Loucy (cell line): ENCODE data around the gene SRC.

Experiments used
- EZH2phosphoT487 ChIP-seq: fragments of 200-600 bp; IDR thresholded peaks from 2 replicates; pipeline ENCODE4 v1.6.1; 2018; ENCODE audit warnings: antibody characterized with exemption, mild to moderate bottlenecking, moderate library complexity, borderline replicate concordance
- TF ChIP-seq, protein P1 (sequence below): fragments of 200-600 bp; sonication (generic); conservative IDR thresholded peaks from 2 replicates; pipeline ENCODE4 v1.5.1; 2014; ENCODE audit warnings: mild to moderate bottlenecking, antibody characterized with exemption, low read length

DNA sequence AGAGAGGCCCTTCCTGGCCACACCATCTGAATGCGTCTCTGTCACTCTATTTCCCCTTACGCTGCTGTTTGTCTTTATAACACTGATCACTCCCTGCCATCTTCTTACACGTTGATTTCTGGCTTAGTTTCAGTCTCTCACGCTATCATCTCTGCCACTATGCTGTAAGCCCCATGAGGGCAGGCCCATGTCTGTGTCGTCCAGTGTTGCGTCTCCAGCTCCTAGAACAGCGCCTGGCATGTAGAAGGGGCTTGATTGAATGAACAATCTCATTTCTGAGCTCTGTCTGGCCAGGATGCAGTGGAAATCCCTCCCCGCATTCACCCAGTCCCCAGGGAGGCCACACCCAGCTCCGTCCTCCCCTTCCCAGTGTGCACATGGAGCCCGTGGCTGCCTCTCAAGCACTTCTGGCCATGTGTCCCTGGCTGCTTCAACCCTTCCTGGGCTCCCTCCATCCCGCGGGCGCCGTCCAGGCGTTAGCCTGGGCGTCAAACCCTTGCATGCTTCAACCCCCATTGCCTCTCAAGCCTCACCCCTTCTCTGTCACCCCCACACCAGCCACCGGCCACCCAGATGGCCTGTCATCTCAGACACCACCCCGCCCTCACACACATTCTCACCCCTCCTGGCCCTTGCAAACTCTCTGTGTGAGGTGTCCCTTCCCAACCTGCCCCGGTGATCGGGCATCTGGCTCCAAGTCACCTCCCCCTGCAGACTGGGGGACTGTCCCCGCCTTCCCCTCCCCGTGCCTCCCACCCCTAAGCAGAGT is 71.1 kb downstream of the SRC start:
- TF ChIP-seq, protein P1, sequence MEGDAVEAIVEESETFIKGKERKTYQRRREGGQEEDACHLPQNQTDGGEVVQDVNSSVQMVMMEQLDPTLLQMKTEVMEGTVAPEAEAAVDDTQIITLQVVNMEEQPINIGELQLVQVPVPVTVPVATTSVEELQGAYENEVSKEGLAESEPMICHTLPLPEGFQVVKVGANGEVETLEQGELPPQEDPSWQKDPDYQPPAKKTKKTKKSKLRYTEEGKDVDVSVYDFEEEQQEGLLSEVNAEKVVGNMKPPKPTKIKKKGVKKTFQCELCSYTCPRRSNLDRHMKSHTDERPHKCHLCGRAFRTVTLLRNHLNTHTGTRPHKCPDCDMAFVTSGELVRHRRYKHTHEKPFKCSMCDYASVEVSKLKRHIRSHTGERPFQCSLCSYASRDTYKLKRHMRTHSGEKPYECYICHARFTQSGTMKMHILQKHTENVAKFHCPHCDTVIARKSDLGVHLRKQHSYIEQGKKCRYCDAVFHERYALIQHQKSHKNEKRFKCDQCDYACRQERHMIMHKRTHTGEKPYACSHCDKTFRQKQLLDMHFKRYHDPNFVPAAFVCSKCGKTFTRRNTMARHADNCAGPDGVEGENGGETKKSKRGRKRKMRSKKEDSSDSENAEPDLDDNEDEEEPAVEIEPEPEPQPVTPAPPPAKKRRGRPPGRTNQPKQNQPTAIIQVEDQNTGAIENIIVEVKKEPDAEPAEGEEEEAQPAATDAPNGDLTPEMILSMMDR, result no peak
- no peak for TF ChIP-seq EZH2phosphoT487
